Stimulated activated CD4-positive, alpha-beta T cell treated with anti-CD3 and anti-CD28 coated beads, Interleukin-1b, Interleukin-23, amount 100 ng/mL, for 24 hours (primary cell): Measurements from ENCODE around the gene PPP1R14D.

ENCODE experiments used
- DNase-seq, 4 experiments: peaks; one replicate each; pipeline ENCODE4 v3.0.0-alpha.2; 2020; ENCODE audit warnings: low read depth in 4 of 4, low spot score in 1 of 4

The PPP1R14D gene

DNA sequence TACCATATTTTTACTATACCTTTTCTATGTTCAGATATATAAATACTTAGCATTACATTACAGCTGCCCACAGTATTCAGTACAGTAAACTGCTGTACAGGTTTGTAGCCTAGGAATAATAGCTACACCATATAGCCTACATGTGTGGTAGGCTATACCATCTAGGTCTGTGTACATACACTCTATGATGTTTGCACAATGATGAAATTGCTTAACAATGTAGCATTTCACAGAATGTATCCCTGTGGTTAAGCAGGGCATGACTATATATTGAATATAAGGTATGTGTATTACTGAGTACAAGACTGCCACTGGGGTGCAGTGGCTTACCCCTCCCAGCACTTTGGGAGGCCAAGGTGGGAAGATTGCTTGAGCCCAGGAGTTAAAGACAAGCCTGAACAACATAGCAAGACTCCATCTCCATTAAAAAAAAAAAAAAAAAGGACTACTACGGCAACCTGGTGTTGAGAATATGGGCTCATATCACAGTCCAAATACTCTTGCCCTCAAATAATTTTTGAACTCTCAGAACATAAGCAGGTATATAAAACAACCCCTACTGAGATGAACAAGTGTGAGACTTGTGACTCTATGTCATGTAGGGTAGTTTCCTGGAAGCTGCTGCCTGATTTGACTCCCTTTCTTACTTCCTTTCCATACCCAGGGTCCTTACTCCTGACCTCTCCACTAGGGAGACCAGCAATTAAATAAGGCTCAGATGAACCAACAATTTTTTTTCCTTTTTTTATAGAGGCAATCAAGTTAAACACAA lies 4.8 kb downstream of the PPP1R14D start:
- DNase-seq, result no peak

DNA sequence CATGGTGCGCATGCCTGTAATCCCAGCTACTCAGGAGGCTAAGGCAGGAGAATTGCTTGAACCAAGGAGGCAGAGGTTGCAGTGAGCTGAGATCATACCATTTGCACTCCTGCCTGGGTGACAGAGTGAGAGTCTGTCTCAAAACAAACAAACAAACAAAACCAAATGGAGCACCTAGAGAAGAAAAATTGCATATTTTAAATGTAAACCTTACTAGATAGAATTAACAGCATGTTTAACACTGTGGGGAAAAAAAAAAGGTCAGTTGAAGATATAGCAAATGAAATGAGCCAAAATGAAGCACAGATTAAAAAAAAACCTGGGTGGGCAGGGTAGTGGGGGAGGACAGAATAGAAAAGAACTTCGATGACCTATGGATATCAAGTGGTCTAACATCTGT lies 7.3 kb downstream of the PPP1R14D start:
- no peak for DNase-seq

DNA sequence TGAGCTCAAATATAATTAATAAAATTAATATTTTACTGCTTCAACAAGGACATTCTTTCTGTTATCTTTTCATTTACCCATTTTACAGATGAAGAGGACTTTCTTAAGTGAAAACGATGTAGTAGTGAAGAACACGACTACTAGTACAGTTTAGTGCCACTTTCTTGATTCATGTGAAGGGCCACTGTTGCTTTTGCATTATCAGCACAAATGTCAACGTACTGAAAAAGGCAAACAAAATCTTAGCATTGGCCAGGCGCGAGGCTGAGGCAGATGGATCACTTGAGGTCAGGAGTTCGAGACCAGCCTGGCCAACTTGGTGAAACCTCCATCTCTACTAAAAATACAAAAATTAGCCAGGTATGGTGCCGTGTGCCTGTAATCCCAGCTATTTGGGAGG lies 9.5 kb downstream of the PPP1R14D start:
- DNase-seq, result no peak

GRCh38 chr15:40815042-40815698 lies 13.3 kb downstream of the PPP1R14D start:
- DNase-seq, result no peak

DNA sequence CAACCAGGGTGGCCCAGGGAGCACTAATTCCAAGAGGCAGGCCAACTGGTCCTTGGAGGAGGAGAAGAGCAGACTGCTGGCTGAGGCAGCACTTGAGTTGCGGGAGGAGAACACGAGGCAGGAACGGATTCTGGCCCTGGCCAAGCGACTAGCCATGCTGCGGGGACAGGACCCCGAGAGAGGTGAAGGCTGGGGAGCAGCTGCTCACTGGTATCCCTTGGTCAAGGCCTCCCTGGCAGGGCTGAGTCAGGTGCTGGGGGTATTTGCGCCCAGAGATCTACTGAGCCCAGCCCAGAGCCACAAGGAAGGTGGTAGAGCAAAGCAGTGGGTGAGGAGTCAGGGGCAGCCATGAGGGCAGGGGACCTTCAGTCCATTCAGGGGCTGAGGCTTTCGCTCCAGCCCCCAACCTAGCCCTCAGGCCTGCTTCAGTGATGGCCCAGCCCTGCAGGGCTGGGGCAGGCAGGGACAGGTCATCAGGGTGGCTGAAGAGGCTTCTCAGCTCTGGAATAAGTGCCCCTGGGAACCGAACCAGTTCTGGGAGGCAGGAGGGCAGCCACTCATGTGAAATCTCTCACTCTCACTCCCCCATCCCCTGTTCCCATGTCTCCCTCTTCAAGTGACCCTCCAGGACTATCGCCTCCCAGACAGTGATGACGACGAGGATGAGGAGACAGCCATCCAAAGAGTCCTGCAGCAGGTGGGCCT lies 15.6 kb downstream of the PPP1R14D start:
- no peak for DNase-seq

- no peak for DNase-seq
These were observed 19.6 kb downstream of the PPP1R14D start for GRCh38 chr15:40808861-40809450.

DNA sequence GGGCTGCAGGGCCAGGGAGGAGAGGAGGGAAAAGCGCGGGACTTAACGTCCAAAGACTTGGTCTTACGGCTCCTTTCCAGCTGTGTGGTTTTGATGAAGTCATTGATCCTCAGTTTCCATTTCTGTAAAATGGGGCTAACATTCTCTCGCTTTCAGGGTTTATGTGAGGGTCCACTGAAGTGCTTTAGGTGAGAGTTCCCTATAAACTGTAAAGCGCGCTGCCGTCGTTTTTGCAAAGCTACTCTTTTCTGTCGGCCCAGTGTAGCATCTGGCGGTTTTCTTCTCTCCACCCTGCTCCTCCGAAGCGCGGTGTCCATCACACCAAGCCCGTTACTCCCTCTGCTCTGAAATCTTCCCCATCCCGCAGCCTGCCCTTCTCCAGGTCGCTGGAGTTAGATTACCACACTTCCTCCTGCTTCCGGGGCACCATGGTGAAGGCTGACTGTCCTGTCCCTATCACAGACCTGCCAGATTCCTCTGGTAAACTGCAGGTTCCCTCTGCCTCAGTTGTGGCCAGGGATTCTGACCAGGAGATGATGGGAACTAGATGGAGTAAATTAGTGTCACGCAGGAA lies 20.5 kb downstream of the PPP1R14D start:
- no peak for DNase-seq

- DNase-seq, result peak; percentile 87 to 96 (median 92)
These were observed 21.2 kb downstream of the PPP1R14D start, which contains the start of the genes DNAJC17 and ZFYVE19 for GRCh38 chr15:40807028-40807887. DNAJC17 (minus strand) TSS chr15:40807473; CDS start chr15:40807446, 27 bp downstream. ZFYVE19 (plus strand) TSS chr15:40807089; CDS start chr15:40807590, 501 bp downstream.

DNA sequence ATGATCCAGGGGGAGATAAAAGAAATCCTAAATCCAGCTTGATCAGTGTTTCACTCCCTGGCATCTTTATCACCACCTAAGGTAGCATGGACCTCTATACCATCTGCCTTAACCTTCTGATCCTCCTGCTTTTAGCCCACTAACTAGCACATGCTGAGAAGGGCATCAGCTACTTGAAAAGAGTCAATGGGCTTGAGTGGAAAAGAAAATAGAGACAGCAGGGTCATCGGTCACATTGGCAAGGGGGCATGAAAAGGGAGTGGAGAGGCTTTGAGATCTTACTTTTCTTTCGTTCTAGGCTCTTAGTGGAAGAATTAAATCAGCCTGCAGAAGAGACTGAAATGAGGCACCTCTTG lies 21.9 kb downstream of the PPP1R14D start:
- no peak for DNase-seq

DNA sequence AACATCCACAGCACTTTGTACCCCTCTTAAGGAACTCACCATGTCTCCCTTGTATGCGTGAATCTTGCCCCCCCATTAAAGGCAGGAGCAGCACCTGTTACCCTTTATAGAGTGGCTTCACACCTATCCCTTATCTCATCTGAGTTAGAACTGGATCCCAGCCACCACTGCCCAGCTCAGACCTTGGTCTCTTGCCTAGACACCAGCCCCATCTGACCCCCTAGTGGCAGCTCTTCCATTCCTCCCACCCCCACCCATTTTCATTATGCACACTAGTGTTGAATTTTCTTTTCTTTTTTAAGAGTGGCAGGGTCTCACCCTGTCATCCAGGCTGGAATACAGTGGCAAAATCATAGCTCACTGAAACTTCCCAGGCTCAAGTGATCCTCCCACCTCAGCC lies 24.8 kb downstream of the PPP1R14D start:
- DNase-seq, result no peak

GRCh38 chr15:40803076-40803475 lies 25.4 kb downstream of the PPP1R14D start:
- DNase-seq, result no peak

GRCh38 chr15:40799523-40799922 lies 29.0 kb downstream of the PPP1R14D start:
- DNase-seq, result no peak

DNA sequence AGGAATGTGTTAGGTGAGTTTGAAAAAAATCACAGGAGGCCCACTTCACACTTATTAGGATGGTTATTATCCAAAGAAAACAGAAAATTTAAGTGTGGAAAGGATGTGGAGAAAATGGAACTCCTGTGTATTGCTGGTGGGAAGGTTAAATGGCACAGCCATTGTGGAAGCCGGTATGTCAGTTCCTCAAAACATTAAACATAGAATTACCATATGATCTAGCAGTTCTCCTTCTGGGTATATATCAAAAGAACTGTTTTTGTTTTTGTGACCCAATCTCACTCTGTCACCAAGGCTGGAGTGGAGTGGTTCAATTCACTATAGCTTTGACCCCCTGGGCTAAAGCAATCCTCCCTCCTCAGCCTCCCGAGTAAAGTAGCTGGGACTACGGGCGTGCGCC lies 32.0 kb downstream of the PPP1R14D start:
- DNase-seq, result no peak

GRCh38 chr15:40796041-40796440 lies 32.5 kb downstream of the PPP1R14D start:
- DNase-seq, result no peak

- DNase-seq, result no peak
These were observed 35.1 kb downstream of the PPP1R14D start for GRCh38 chr15:40793216-40793989.

GRCh38 chr15:40792394-40792793 lies 36.1 kb downstream of the PPP1R14D start:
- DNase-seq, result no peak

GRCh38 chr15:40790718-40791117 lies 37.8 kb downstream of the PPP1R14D start:
- DNase-seq, result no peak

GRCh38 chr15:40789999-40790398 lies 38.5 kb downstream of the PPP1R14D start:
- no peak for DNase-seq

GRCh38 chr15:40789119-40789518 lies 39.4 kb downstream of the PPP1R14D start:
- no peak for DNase-seq

DNA sequence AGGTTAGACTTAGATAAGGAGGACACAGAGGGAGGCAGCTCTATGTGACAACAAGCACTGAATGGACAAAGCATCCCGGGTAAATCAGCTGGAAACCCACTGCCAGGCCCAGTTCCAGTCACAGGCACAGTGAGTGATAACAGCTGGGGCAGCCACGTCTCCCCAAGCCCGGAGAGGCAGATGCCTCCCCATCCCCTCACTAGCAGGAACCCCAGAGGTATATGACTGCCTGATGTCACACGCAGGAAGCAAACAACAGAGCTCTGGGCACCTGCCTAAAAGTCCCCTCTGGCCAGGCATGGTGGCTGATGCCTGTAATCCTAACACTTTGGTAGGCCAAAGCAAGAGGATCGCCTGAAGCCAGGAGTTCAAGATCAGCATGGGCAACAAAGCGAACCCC lies 40.5 kb downstream of the PPP1R14D start:
- no peak for DNase-seq
